Left lobe of liver (tissue), 2 donors: ENCODE measurements around the gene GGT7. TPM values are rescaled to one million over a fixed set of nuclear protein-coding genes. Genes with fewer than 3 reads are reported as not detected.
"Not testable (repeated sequence)": the region's sequence is repeated elsewhere in the genome, so short reads cannot be mapped to it uniquely, and the experiment has no call there.

ENCODE experiments used
- ATAC-seq: fragments of 200-7000 bp; cut with Tn5 transposase; one replicate; pipeline ENCODE4 v1.9.1; 2020; ENCODE audit warnings: mild to moderate bottlenecking, moderate library complexity
- DNase-seq: peaks from one replicate; pipeline ENCODE4 v3.0.0-alpha.2; 2020; ENCODE audit warnings: low spot score
- total RNA-seq: library from RNA; stranded (reverse); gene quantifications from one replicate; pipeline ENCODE4 v1.2.1, GENCODE V29; 2021
- donor health status: DM: no; HTN: no; CAD: no; lungs with moderate emphysema.
- donor health status: DM: no; HTN: yes; CAD: no.

The GGT7 gene
- total RNA-seq, 1 donor from 2014 or later, result 9.9 TPM

DNA sequence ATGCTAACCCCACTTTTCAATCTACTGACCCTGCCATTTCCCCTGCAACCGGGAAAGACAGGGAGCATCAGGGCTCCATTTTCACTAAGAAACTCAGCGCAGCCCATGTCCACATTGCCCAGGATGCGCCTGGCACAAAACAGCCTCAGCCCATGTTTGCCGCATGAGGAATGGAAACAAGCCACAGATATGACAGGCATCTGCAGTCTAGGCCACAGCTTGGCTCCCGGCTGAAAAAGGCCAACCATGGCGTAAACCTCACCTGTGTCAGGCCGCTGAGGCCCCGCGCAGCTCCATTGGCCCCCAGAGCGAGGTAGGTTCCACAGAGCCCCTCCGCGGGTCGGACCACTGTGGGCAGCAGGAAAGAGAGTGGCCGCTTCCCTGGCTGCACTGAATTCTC is 21.7 kb downstream of the GGT7 start:
- DNase-seq (no peak), ATAC-seq (no peak)

DNA sequence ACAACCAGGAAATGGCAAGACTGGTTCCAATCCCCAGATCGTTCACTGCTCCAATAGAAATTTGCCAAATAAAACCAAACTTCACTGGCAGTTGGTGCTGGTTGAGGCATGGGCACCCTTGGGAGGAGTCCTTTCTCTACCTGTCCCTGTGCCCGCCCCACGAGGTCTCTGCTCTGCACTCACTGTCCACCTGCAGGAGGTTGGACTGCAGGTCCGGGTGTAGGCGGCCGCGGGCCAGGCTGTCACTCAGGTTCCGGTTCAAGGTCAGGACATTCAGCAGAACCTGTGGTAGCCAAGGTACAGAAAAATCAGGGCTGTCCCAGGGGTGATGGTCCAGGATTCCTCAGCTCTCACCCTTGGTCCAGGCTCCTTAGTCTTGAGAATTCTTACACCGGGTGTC is 22.9 kb downstream of the GGT7 start:
- ATAC-seq, result no peak

DNA sequence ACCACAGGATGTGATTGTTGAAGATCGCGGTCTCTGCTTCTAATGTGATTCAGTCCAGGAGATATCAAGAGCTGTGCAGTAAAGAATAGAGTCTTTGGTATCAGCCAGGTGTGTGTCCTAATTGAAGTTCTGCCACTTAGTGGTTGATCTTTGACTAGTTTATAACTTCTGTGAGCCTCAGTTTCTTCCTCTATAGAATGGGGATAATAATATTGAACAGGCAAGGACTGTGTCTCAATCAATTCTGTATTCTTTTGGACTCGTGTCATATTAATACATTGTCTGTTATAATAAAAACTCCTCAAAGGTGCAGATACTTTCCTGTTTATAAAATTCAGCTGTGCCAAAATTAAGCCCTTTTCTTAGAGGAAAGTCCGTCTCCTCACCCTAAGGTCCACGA is 24.1 kb downstream of the GGT7 start:
- DNase-seq (no peak), ATAC-seq (no peak)

More for the DNA sequence above, 22.9 kb downstream of the GGT7 start:
- no peak for DNase-seq

DNA sequence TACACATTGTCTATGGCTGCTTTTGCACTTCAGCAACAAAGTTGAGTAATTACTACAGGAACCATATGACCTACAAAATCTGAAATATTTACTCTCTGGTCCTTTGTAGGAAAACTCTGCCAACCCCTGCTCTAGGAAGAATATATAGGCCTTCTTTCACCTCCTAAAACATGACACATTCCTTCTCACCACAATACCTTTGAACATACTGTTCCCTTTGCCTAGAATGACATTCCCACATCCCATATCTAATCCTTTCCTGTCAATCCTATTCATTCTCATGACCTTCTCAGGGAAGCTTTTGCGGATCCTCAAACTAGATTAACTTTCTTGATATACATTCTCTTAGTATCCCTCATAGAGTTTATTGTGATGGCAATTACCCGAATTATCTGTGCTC is 29.2 kb downstream of the GGT7 start:
- no peak for ATAC-seq

DNA sequence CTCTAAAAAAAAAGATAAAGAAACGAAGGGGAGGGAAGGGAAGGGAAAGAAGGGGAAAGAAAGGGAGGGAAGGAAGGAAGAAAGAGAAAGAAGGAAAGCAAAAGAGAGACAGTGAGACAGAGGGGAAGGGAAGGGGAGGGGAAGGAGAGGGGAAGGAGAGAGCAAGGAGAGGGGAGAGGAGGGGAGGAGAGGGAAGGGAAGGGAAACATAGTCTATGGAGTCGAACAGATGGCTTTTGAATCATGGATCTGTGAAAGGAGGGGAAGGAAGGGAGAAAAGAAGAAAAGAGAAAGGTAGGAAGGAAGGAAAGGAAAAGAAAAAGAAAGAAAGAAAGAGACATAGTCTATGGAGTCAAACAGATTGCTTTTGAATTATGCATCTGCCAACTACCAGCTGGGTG is 30.5 kb downstream of the GGT7 start:
- no peak for DNase-seq
- no peak for ATAC-seq

More for the DNA sequence above, 29.2 kb downstream of the GGT7 start:
- no peak for DNase-seq

DNA sequence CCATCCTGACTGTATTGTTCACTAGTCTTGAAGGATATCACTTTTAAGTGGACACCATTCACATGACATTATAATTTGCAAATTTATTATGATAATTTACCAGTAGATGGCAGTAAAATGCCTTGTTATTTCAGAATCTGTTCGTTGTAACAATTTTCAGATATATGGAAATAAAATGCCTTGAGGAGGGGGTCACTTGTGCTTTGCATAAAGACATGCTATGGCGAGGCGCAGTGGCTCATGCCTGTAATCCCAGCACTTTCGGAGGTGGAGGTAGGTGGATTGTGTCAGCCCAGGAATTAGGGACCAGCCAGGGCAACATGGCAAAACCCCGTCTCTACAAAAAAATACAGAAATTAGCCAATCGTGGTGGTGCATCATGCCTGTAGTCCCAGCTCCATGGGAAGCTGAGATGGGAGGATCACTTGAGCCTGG is 38.2 kb downstream of the GGT7 start:
- ATAC-seq (peak; percentile 76), DNase-seq (no peak)

DNA sequence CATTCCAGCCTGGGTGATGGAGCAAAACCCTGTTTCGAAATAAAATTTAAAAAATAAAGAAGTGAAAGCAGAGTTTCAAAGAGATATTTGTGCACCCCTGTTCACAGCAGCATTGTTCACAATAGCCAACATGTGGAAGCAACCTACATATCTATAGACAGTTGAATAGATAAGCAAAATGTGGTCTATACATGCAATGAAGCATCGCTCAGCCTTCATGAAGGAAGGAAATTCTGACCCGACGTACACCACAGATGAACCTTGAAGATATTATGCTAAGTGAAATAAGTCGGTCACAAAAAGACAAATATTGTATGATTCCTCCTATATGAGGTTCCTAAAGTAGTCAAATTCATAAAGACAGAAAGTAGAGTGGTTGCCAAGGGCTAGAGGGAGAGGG is 40.7 kb downstream of the GGT7 start:
- ATAC-seq (no peak), DNase-seq (no peak)

DNA sequence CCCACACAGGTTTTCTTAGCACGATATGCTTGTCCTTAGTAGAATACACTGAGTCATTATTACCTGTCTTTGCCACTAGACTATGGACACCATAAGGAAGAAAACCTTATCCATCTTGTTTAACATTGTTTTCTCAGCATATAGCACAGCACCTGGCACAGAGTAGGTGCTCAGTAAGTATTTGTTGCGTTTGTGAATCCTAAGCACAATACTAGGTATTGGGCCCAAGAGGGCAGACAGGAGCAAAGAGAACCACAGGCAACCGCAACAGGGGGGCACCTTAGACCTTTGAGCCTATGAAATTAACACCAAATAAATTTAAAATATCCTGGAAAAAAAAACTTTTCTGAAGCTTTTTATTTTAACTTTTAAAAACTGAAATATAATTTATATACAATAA is 43.5 kb downstream of the GGT7 start:
- ATAC-seq, result no peak

DNA sequence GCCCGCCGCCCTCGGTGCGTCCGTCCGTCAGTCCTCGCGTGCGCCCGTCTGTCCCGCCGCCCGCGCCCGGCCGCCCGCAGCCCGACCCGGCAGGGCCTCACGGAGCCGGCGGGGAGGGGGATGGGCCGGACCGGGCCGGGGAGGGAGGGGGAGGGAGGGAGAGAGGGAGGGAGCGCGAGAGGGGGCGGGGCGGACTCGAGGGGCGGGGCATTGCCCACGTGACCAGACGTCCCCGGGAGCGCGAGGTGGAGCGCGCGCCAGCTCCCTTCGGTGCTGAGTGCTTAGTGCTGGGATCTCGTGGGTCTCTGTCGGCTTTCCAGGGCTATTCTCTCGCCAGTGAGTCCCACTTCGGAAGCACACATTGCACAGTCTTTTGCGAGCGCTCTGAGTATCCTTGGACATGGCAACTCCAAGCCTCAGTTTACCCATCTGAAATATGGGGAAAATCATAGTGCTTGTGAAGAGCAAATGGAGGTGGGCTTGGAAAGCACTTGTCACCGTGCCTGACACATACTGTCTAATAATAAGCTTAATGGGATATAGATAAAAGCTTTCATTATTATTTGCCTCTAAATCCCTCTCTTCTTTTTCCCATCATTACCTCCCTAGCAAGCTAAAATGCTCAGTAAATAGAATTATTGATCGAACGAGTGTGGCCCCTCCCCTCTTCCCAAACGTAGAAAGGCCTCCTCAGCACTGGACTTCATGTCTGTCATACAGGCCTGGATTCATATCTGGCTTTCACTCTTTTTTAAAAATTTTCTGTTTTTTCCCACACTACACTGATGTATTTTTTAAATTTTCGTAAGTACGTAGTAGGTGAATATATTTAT is 46.9 kb downstream of the GGT7 start, which contains the start of gene NCOA6:
TSS of gene NCOA6 (minus strand) at position 122 of the 833 bp plus-strand sequence. CDS start 43,296 bp downstream, outside the sequence.
- peak; percentile 90 for DNase-seq
- ATAC-seq, result peak; percentile 81

More for the DNA sequence above, 43.5 kb downstream of the GGT7 start:
- no peak for DNase-seq

DNA sequence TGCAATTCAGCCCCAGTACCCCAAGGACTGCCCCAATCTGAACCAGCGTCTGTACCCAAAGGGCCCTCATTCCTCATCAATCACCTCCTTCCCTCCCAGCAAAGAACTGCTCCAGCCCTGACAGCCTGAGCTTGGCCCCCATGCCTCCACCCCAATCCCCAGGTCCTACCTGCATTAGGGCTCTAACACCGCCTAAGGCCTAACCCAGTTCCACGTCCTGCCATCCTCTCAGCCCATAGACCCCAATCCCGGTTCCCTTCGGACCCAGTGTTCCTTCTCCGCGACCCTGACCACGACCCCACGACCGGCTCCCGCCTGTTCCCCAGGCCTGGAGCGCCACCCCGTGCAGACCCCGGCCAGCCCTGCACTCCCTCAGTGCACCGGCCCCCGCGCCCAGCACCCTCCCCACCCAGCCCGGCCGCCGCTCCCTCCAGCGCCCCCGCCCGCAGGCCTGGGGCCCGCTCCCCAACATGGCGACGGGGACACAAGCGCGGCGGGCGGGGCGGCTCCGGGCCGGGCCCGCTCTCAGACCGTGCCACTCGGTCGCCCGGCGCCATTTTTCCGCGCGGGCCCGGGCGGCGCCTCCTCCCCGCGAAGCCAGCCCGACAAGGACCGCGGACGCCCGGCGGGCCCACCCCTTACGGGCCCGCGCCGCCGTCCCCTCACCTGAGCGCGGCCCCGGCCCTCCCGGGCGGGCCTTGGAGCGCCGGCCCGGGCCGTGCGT is 47.7 kb downstream of the GGT7 start:
- peak; percentile 67 for ATAC-seq
- peak; percentile 70 for DNase-seq

DNA sequence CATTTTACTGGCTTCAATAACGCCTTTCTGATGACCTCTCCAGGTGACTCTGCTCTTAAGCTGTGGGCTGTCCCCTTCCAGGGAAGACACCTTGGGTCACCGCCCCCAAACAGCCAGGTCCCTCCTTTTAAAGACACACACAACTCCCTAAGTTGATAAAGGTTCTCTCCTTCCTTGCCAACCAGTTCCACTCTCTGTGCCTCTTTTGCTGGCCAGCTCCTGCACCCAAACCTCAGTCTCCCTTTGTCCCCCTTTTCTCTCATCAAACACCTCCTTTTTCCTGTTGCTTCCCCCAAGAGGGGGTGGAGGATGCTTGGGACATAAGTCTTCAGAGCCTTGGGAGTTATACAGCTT is 48.2 kb downstream of the GGT7 start:
- DNase-seq, result peak; percentile 78
- ATAC-seq, result peak; percentile 82

DNA sequence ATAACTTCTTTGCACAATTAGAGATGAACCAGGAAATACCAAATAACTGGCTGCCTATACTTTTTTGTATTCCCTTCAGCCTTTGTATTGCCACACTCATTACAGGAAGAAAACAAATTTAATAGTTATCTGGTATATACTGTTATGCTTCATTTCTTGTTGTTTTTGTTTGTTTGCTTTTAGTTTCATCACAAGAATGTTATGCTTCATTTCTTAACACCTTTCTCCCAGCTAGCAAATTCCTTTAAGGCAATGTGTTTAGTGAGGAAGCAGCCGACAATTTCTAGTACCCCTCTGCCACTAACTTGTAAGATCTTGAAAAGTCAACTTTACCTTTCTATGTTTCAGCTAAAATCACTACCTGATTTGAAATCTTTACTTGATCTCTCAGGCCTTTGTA is 48.6 kb downstream of the GGT7 start:
- DNase-seq (no peak), ATAC-seq (no peak)

DNA sequence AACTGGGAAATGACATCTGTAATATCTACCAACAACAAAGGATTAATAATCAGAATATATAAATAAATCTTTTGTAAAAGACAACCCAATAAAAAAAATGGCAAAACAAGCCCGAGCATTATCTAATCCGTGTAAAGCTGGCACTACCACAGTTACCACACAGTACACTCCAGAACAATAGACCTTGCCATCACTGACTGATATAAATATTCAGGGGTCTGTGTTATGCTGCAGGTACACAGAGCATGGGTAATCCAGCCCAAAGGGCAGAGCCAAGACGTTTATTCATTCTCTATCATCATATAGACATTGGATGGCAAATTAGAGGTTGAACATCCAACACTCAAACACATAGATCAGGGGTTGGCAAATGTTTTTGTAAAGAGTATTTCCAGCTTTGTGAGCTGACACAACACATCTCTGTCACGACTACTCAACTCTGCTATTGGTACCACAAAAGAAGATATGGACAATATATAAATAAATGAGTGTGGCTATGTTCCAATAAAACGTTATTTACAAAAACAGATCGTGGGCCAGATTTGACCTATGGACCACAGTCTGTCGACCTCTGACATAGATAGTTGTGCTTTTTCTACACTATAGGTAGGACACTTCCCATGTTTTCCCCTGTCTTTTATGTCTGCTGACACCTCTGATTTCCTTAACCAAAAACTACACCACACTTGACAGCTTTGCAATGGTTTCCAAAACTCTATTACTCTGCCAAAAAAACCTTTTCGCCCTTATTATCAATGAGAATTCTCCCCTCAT is 51.7 kb downstream of the GGT7 start:
- ATAC-seq (no peak), DNase-seq (no peak)

DNA sequence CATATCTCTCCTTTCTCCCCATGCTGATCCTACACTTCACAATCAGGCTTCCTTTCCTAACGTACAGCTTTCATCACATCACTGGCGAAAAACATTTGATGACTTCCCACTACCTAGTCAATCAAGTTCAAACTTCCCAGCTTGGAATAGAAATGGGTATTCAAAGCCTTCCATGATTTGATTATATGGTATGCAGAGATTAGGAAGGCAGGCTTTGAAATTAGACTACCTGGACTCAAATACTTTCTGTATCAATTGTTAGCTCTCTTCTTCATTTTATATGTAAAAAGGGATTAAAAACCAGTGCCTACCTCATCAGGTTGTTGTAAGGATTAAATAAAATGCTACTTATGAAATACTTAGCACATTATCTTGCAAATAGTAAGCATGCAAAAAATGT is 54.9 kb downstream of the GGT7 start:
- ATAC-seq (no peak), DNase-seq (no peak)

DNA sequence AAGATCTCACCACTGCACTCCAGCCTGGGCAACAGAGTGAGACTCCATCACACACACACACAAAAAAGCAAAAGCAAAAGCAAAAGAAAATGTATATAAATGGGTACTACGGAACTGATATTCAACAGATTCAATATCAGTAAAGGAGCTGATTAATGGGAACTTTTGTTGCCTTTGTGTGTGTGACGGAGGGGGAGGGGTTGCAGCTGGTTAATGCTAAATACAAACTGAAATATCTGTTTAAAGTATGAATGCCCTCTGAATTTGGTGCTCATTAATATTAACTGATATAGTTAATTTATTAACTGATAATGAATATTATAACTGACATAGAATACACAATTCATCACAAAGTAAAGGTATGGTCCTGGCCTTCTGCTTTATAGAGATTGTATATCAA is 55.6 kb downstream of the GGT7 start:
- ATAC-seq (no peak), DNase-seq (no peak)

DNA sequence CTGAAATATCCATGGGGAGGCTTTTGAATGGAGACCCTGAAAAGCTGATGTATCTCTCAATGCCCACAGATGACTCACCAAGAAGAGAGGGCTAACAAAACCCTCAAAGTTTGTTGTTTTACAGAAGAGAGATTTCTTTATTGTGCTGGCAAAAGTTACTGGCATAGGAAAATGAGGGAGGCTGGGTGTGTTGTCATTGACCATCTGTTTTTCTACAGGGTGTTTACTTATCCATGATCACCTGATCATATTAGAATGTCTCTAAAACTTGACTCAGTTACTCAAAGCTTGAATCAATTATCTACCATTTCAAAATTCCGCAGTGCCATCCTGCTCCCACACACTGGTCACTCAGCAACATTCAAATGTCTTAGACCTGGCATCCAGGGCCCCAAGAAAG is 57.0 kb downstream of the GGT7 start:
- no peak for ATAC-seq
- DNase-seq, result no peak

DNA sequence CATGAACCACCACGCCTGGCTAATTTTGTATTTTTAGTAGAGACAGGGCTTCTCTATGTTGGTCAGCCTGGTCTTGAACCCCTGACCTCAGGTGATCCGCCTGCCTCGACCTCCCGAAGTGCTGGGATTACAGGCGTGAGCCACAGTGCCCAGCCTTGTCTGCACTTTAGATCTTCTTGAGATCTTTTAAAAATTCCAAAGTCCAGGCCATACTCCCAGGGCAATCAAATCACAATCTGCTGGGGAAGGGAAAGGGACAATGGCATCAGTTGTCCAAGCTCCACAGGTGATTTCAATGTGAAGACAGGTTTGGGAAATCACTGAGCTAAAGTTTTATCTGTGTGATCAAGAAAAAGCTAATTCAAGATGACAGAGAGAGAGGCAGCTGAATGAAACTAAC is 64.1 kb downstream of the GGT7 start:
- DNase-seq (no peak), ATAC-seq (no peak)

DNA sequence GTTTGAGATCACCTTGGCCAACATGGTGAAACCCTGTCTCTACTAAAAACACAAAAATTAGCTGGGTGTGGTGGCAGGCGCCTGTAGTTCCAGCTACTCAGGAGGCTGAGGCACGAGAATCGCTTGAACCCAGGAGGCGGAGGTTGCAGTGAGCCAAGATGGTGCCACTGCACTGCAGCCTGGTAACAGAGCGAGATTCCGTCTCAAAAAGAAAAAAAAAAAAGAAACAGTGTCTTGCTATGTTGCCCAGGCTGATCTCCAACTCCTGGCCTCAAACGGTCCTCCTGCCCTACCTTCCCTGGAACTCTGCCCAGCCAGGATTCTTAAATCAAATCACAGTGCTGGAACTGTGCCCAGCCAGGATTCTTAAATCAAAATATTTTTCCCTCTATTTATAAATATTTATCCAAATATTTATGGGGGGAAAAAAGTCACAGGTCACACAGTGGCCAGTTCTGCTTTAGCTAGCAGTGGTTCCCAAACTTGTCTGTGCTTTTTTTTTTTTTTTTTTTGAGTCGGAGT is 64.7 kb downstream of the GGT7 start:
- not testable (repeated sequence) for DNase-seq, ATAC-seq

DNA sequence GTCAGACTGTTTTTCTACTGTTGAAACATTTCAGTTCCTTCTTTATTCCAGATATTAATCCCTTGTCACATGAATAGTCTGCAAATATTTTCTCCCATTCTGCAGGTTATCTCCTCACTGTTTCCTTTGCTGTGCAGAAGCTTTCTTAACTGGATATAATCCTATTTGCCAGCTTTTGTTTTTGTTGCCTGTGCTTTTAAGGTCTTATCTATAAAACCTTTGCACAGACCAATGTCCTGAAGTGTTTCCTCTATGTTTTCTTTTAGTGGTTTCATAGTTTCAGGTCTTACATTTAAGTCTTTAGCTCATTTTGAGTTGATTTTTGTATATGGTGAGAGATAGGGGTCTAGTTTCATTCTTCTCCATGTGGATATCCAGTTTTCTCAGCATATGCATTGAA is 66.4 kb downstream of the GGT7 start:
- DNase-seq, result no peak
- peak; percentile 27 for ATAC-seq

DNA sequence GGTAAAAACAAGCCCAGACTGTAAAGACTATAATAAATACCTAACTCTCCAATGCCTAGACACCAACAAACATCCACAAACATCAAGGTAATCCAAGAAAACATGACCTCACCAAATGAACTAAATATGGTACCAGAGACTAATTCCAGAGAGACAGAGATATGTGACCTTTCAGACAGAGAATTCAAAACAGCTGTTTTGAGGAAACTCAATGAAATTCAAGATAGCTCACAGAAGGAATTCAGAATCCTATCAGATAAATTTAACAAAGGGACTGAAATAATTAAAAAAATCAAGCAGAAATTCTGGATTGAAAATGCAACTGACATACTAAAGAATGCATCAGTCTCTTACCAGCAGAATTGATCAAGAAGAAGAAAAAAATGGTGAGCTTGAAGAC is 73.8 kb downstream of the GGT7 start:
- ATAC-seq (no peak), DNase-seq (no peak)

DNA sequence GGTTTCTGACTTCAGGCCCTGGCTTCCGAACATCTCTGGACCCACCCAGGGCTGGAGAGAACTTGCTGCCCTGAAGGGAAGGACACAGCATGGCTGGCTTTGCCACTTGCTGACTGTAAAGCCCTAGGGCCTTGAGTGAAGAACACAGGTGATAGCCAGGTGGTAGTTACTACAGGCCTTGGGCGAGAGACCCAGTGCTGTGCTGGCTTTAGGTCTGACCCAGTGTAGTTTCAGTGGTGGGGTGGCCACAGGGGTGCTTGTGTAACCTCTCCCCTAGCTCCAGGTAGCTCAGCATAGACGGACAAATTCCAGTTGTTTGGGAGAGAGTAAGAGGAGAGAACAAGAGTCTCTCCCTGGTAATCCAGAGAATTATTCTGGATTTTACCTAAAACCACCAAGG is 74.3 kb downstream of the GGT7 start:
- DNase-seq (no peak), ATAC-seq (peak; percentile 30)
